ENCODE data around the gene MBD3L1.

DNA sequence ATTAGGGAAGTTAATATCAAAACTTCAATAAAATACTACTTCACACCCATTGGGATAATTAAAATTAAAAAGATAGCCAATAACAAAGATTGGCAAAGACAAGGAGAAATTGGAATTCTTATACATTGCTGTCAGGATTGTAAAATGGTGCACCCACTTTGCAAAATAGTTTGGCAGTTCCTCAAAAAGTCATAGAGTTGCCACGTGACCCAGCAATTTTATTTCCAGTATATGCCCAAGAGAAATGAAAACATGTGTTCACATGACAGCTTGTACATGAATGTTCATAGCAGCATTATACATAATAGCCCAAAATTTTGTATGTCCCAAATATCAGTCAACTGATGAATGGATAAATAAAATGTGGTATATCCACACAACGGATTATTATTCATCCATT lies 3.3 kb downstream of the MBD3L1 start:
- TF ChIP-seq TCF12 (IDR thresholded peaks at IDR 0.05; ENCODE audit: low read depth) (no peak), ZBTB7A (IDR thresholded peaks at IDR 0.05; ENCODE audit: low read depth) (no peak), MAX (IDR thresholded peaks at IDR 0.05) (no peak), NFIC (IDR thresholded peaks at IDR 0.05) (no peak), REST (IDR thresholded peaks at IDR 0.05; ENCODE audit: low read depth) (no peak), EP300 (IDR thresholded peaks at IDR 0.05; ENCODE audit: borderline replicate concordance) (no peak)
